KMS-11 (cell line): Measurements from ENCODE around the gene KNSTRN.

Source experiments
- H2AFZ ChIP-seq: fragments of 200-600 bp; sonication (generic); 2 replicates; pipeline ENCODE4 v1.6.1; 2016; ENCODE audit warnings: antibody characterized with exemption, mixed run types, low read depth
- H3K27ac ChIP-seq: fragments of 200-600 bp; sonication (generic); 2 replicates; pipeline ENCODE4 v1.6.1; 2016; ENCODE audit warnings: mild to moderate bottlenecking, mixed run types
- H3K27me3 ChIP-seq: fragments of 200-600 bp; sonication (generic); 2 replicates; pipeline ENCODE4 v1.6.1; 2017; ENCODE audit warnings: mild to moderate bottlenecking, low read depth, mixed run types, moderate library complexity; ENCODE audit not compliant: insufficient read depth
- H3K36me3 ChIP-seq: fragments of 200-600 bp; sonication (generic); 2 replicates; pipeline ENCODE4 v1.6.1; 2017; ENCODE audit warnings: mild to moderate bottlenecking, mixed run types; ENCODE audit not compliant: insufficient read depth
- H3K4me1 ChIP-seq: fragments of 200-600 bp; sonication (generic); 2 replicates; pipeline ENCODE4 v1.6.1; 2016; ENCODE audit warnings: mild to moderate bottlenecking, low read depth, mixed run types; ENCODE audit not compliant: poor library complexity, severe bottlenecking
- H3K4me2 ChIP-seq: fragments of 200-600 bp; sonication (generic); 2 replicates; pipeline ENCODE4 v1.7.0; 2016; ENCODE audit warnings: mild to moderate bottlenecking, mixed run types
- H3K4me3 ChIP-seq: fragments of 200-600 bp; sonication (generic); IDR thresholded peaks from 2 replicates; pipeline ENCODE4 v1.6.1; 2017; ENCODE audit warnings: low read depth, low read length, mixed read lengths; ENCODE audit not compliant: insufficient read depth
- H3K79me2 ChIP-seq: fragments of 200-600 bp; sonication (generic); 2 replicates; pipeline ENCODE4 v1.6.1; 2016; ENCODE audit warnings: low read depth, mixed run types; ENCODE audit not compliant: insufficient read depth
- H3K9ac ChIP-seq: fragments of 200-600 bp; sonication (generic); 2 replicates; pipeline ENCODE4 v1.6.1; 2016; ENCODE audit warnings: mild to moderate bottlenecking, mixed run types
- H4K20me1 ChIP-seq: fragments of 200-600 bp; sonication (generic); 2 replicates; pipeline ENCODE4 v1.6.1; 2016; ENCODE audit warnings: mild to moderate bottlenecking, mixed run types; ENCODE audit not compliant: insufficient read depth
- TF ChIP-seq, protein P1 (sequence below): fragments of 200-600 bp; sonication (generic); conservative IDR thresholded peaks from 2 replicates; pipeline ENCODE4 v1.6.1; 2017; ENCODE audit warnings: low read depth, mild to moderate bottlenecking, antibody characterized with exemption, low read length, moderate library complexity, mixed read lengths

The KNSTRN gene

DNA sequence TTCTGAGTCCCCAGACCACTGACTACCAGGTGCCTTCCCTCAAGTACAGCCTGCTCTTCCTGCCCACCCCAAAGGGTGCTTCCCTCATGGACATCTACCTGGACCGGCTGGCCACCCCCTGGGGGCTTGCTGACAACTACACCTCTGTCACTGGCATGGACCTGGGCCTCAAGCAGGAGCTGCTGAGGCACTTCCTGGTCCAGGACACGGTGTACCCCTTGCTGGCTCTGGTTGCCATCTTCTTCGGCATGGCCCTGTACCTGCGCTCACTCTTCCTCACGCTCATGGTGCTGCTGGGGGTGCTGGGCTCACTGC is 15.2 kb upstream of the KNSTRN start:
- Histone ChIP-seq H3K9ac (no peak overlapping the region), H3K79me2 (no peaks in the 10 kb centered on the region), H2AFZ (peak overlapping the region; percentile 83), H3K27me3 (peaks cover 8% of the 10 kb centered on the region; the same call in 1 of the 2 replicates), H3K27ac (no peak overlapping the region), H3K4me3 (no peak overlapping the region), H4K20me1 (no peaks in the 10 kb centered on the region), H3K4me1 (peaks cover 11% of the 10 kb centered on the region), H3K36me3 (no peaks in the 10 kb centered on the region), H3K4me2 (peak overlapping the region; percentile 63; the same call in 1 of the 2 replicates)
- TF ChIP-seq, protein P1, sequence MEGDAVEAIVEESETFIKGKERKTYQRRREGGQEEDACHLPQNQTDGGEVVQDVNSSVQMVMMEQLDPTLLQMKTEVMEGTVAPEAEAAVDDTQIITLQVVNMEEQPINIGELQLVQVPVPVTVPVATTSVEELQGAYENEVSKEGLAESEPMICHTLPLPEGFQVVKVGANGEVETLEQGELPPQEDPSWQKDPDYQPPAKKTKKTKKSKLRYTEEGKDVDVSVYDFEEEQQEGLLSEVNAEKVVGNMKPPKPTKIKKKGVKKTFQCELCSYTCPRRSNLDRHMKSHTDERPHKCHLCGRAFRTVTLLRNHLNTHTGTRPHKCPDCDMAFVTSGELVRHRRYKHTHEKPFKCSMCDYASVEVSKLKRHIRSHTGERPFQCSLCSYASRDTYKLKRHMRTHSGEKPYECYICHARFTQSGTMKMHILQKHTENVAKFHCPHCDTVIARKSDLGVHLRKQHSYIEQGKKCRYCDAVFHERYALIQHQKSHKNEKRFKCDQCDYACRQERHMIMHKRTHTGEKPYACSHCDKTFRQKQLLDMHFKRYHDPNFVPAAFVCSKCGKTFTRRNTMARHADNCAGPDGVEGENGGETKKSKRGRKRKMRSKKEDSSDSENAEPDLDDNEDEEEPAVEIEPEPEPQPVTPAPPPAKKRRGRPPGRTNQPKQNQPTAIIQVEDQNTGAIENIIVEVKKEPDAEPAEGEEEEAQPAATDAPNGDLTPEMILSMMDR: no peak

DNA sequence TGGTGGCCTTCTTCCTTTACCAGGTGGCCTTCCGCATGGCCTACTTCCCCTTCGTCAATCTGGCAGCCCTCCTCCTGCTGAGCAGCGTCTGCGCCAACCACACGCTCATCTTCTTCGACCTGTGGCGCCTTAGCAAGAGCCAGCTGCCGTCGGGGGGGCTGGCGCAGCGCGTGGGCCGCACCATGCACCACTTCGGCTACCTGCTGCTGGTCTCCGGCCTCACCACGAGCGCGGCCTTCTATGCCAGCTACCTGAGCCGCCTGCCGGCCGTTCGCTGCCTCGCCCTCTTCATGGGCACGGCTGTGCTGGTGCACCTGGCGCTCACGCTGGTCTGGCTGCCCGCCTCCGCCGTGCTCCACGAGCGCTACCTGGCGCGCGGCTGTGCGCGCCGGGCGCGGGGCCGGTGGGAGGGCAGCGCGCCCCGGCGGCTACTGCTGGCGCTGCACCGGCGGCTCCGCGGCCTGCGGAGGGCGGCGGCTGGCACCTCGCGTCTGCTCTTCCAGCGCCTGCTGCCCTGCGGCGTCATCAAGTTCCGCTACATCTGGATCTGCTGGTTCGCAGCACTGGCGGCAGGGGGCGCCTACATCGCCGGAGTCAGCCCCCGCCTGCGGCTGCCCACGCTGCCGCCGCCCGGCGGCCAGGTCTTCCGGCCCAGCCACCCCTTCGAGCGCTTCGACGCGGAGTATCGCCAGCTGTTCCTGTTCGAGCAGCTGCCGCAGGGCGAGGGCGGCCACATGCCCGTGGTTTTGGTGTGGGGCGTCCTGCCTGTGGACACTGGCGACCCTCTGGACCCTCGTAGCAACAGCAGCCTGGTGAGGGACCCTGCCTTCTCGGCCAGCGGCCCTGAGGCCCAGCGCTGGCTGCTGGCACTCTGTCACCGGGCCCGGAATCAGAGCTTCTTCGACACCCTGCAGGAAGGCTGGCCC is 14.6 kb upstream of the KNSTRN start:
- Histone ChIP-seq H3K4me2 (peak overlapping the region; percentile 70), H3K4me1 (peaks cover 11% of the 10 kb centered on the region), H3K27me3 (peaks cover 7% of the 10 kb centered on the region; the same call in 1 of the 2 replicates), H3K27ac (no peak overlapping the region), H3K9ac (peak overlapping the region; percentile 48; the same call in 1 of the 2 replicates), H2AFZ (peak overlapping the region; percentile 93), H4K20me1 (no peaks in the 10 kb centered on the region), H3K79me2 (no peaks in the 10 kb centered on the region), H3K4me3 (no peak overlapping the region), H3K36me3 (no peaks in the 10 kb centered on the region)
- TF ChIP-seq, protein P1: peak; percentile 49

DNA sequence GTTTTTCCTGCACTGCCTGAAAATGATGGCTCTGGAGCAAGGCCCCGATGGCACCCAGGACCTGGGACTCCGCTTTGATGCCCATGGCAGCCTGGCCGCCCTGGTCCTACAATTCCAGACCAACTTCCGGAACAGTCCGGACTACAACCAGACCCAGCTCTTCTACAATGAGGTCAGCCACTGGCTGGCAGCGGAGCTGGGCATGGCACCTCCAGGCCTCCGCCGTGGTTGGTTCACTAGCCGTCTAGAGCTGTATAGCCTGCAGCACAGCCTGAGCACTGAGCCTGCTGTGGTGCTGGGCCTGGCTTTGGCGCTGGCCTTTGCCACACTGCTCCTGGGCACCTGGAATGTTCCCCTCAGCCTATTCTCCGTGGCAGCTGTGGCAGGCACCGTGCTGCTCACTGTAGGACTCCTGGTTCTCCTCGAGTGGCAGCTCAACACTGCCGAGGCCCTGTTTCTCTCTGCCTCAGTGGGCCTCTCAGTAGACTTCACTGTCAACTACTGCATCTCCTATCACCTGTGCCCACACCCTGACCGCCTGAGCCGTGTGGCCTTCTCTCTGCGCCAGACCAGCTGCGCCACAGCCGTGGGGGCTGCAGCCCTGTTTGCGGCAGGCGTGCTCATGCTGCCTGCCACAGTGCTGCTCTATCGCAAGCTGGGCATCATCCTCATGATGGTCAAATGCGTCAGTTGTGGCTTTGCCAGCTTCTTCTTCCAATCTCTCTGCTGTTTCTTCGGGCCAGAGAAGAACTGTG is 13.6 kb upstream of the KNSTRN start:
- H3K36me3 ChIP-seq: no peaks in the 10 kb centered on the region
- no peak overlapping the region for H3K4me3 ChIP-seq
- peak overlapping the region; percentile 93 for H2AFZ ChIP-seq
- H3K4me1 ChIP-seq: peaks cover 11% of the 10 kb centered on the region
- peak overlapping the region; percentile 48; the same call in 1 of the 2 replicates for H3K9ac ChIP-seq
- no peaks in the 10 kb centered on the region for H3K79me2 ChIP-seq
- peak overlapping the region; percentile 70; the same call in 1 of the 2 replicates for H3K4me2 ChIP-seq
- H3K27ac ChIP-seq: no peak overlapping the region
- no peaks in the 10 kb centered on the region for H4K20me1 ChIP-seq
- TF ChIP-seq, protein P1: no peak
- H3K27me3 ChIP-seq: peaks cover 7% of the 10 kb centered on the region; the same call in 1 of the 2 replicates

DNA sequence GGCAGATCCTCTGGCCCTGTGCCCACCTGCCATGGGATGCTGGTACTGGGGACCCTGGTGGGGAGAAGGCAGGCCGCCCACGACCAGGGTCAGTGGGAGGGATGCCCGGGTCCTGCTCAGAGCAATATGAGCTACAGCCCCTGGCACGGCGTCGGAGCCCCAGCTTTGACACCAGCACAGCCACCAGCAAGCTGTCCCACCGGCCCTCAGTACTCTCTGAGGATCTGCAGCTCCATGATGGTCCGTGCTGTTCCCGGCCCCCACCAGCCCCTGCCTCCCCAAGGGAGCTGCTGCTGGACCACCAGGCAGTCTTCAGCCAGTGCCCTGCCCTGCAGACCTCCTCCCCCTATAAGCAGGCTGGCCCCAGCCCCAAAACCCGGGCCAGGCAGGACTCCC is 13.0 kb upstream of the KNSTRN start:
- H3K4me1 ChIP-seq: peaks cover 11% of the 10 kb centered on the region
- no peak overlapping the region for H3K9ac ChIP-seq
- TF ChIP-seq, protein P1: no peak
- H3K27me3 ChIP-seq: peaks cover 7% of the 10 kb centered on the region; the same call in 1 of the 2 replicates
- H3K27ac ChIP-seq: no peak overlapping the region
- no peaks in the 10 kb centered on the region for H3K79me2 ChIP-seq
- no peak overlapping the region for H2AFZ ChIP-seq
- no peaks in the 10 kb centered on the region for H3K36me3 ChIP-seq
- no peaks in the 10 kb centered on the region for H4K20me1 ChIP-seq
- H3K4me2 ChIP-seq: no peak overlapping the region
- no peak overlapping the region for H3K4me3 ChIP-seq
